ENCODE results near the gene FAM184A. TPM values are rescaled to one million over a fixed set of nuclear protein-coding genes. Genes with fewer than 3 reads are reported as not detected.

Gene FAM184A
- total and polyA plus RNA-seq, 9 of the 15 experiments (the other 6 are each of a cell fraction or from before 2014, with no cell fraction given), result 6.4 to 18.7 (median 13.1) TPM

GRCh38 chr6:118918329-118918725 is 160.1 kb downstream of the FAM184A start:
- DNase-seq (ENCODE audit: extremely low read depth in 1 of 4, low spot score in 3 of 4), result no peak
- intact Hi-C loops (cut with micrococcal nuclease), result no loop called here
- ATAC-seq, result no peak
- TF ChIP-seq ETV5 (CRISPR knock-in tag; IDR thresholded peaks at IDR 0.05; ENCODE audit: low read depth) (no peak), PHTF2 (CRISPR knock-in tag; IDR thresholded peaks at IDR 0.05) (no peak), ZNF384 (IDR thresholded peaks at IDR 0.05; ENCODE audit: low read depth, low read length) (no peak), TAL1 (IDR thresholded peaks at IDR 0.05) (no peak), ESRRA (IDR thresholded peaks at IDR 0.05; ENCODE audit: borderline replicate concordance, low read depth) (no peak), SUPT5H (IDR thresholded peaks at IDR 0.05) (no peak), FOXP1 (CRISPR knock-in tag; IDR thresholded peaks at IDR 0.05) (no peak), RAD51 (IDR thresholded peaks at IDR 0.05; ENCODE audit: borderline replicate concordance, low read depth) (no peak), POLR2B (IDR thresholded peaks at IDR 0.05; ENCODE audit: low read depth, partially characterized antibody) (no peak), L3MBTL2 (IDR thresholded peaks at IDR 0.05) (no peak)
- TF ChIP-seq, protein P1, sequence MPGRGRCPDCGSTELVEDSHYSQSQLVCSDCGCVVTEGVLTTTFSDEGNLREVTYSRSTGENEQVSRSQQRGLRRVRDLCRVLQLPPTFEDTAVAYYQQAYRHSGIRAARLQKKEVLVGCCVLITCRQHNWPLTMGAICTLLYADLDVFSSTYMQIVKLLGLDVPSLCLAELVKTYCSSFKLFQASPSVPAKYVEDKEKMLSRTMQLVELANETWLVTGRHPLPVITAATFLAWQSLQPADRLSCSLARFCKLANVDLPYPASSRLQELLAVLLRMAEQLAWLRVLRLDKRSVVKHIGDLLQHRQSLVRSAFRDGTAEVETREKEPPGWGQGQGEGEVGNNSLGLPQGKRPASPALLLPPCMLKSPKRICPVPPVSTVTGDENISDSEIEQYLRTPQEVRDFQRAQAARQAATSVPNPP (IDR thresholded peaks at IDR 0.05; ENCODE audit: borderline replicate concordance, insufficient read depth, insufficient read length), result no peak
- TF ChIP-seq, protein P2, sequence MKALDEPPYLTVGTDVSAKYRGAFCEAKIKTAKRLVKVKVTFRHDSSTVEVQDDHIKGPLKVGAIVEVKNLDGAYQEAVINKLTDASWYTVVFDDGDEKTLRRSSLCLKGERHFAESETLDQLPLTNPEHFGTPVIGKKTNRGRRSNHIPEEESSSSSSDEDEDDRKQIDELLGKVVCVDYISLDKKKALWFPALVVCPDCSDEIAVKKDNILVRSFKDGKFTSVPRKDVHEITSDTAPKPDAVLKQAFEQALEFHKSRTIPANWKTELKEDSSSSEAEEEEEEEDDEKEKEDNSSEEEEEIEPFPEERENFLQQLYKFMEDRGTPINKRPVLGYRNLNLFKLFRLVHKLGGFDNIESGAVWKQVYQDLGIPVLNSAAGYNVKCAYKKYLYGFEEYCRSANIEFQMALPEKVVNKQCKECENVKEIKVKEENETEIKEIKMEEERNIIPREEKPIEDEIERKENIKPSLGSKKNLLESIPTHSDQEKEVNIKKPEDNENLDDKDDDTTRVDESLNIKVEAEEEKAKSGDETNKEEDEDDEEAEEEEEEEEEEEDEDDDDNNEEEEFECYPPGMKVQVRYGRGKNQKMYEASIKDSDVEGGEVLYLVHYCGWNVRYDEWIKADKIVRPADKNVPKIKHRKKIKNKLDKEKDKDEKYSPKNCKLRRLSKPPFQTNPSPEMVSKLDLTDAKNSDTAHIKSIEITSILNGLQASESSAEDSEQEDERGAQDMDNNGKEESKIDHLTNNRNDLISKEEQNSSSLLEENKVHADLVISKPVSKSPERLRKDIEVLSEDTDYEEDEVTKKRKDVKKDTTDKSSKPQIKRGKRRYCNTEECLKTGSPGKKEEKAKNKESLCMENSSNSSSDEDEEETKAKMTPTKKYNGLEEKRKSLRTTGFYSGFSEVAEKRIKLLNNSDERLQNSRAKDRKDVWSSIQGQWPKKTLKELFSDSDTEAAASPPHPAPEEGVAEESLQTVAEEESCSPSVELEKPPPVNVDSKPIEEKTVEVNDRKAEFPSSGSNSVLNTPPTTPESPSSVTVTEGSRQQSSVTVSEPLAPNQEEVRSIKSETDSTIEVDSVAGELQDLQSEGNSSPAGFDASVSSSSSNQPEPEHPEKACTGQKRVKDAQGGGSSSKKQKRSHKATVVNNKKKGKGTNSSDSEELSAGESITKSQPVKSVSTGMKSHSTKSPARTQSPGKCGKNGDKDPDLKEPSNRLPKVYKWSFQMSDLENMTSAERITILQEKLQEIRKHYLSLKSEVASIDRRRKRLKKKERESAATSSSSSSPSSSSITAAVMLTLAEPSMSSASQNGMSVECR (CRISPR knock-in tag; IDR thresholded peaks at IDR 0.05), result no peak

More at GRCh38 chr6:118918329-118918725, 160.1 kb downstream of the FAM184A start:
- CTCF ChIA-PET (ENCODE audit: low intra/inter-chr PET ratio), result no interaction called here
- POLR2A ChIA-PET, result interaction anchor here (0.8 kb wide), 1 partner anchor 20 kb away, joined by 3 read pairs; no protein-coding TSS in a partner anchor
- no TSS peak for BruUV-seq (replicated peaks)
- Histone ChIP-seq H3K27me3 (ENCODE audit: control insufficient read depth in 2 of 2, insufficient read depth in 2 of 2, low read length in 2 of 2) (no peaks in the 10 kb centered on the region), H3K36me3 (ENCODE audit: control insufficient read depth, insufficient read depth, low read length) (peaks cover 93% of the 10 kb centered on the region), H3K4me3 (no peak overlapping the region), H2AFZ (ENCODE audit: low read depth, low read length) (no peak overlapping the region), H3K4me1 (replicated peaks in 1 of 2; ENCODE audit: control insufficient read depth in 2 of 2, insufficient read depth in 2 of 2, low read length in 2 of 2) (no peaks in the 10 kb centered on the region), H3K79me2 (ENCODE audit: control insufficient read depth, insufficient read depth, low read length) (no peaks in the 10 kb centered on the region), H3K9me1 (ENCODE audit: control insufficient read depth, insufficient read depth, low read length) (no peaks in the 10 kb centered on the region), H4K20me1 (replicated peaks; ENCODE audit: control insufficient read depth, insufficient read depth, low read length) (no peaks in the 10 kb centered on the region), H3K4me2 (ENCODE audit: insufficient read depth, low read length) (no peak overlapping the region), H3K27ac (ENCODE audit: extremely low read depth, low read depth, low read length) (no peak overlapping the region), H3K9me3 (replicated peaks; ENCODE audit: control insufficient read depth, insufficient read depth, low read depth, low read length) (no peaks in the 10 kb centered on the region), H3K9ac (ENCODE audit: insufficient read depth in 1 of 2, low read depth in 2 of 2, low read length in 2 of 2) (no peak overlapping the region)
- FAIRE-seq, result no peak
- 94% methylated on average over 2 of the region's 2 CpGs for WGBS (ENCODE audit: insufficient coverage, low coverage, missing lambda C conversion rate)
- in situ Hi-C loops (cut with MboI), result no loop called here

Measured in K562 (cell line).